ENCODE measurements around the gene HBQ1.
A peak's percentile ranks its signal among the peaks of the same experiment; 100 is the strongest.
"Not testable (repeated sequence)": the region's sequence is repeated elsewhere in the genome, so short reads cannot be mapped to it uniquely, and the experiment has no call there.

The HBQ1 gene

GRCh38 chr16:229731-230281 is 49.5 kb downstream of the HBQ1 start:
- TF ChIP-seq CTCF (IDR thresholded peaks at IDR 0.05; ENCODE audit: control insufficient read depth, extremely low read depth, insufficient read depth): no peak

GRCh38 chr16:230351-230750 is 50.1 kb downstream of the HBQ1 start:
- H3K4me3 ChIP-seq (ENCODE audit: low read depth, low read length): not testable (repeated sequence)

More at GRCh38 chr16:229731-230281, 49.5 kb downstream of the HBQ1 start:
- no peak for DNase-seq (ENCODE audit: low read depth)
- peak overlapping the region; percentile 98 for H3K4me3 ChIP-seq (ENCODE audit: low read depth, low read length)

More at GRCh38 chr16:230351-230750, 50.1 kb downstream of the HBQ1 start:
- not testable (repeated sequence) for DNase-seq (ENCODE audit: low read depth)

Data from LNCaP clone FGC (cell line).